Erythroblast (primary cell): ENCODE measurements around the gene OSBPL2.

Experiments
- GATA1 ChIP-seq: IDR thresholded peaks from 2 replicates; pipeline ENCODE4 v1.6.1; 2011; ENCODE audit warnings: low read depth, mild to moderate bottlenecking, control low read depth, low read length, moderate library complexity
- POLR2A ChIP-seq: IDR thresholded peaks from 2 replicates; pipeline ENCODE4 v1.6.1; 2011; ENCODE audit warnings: mild to moderate bottlenecking, low read length

DNA sequence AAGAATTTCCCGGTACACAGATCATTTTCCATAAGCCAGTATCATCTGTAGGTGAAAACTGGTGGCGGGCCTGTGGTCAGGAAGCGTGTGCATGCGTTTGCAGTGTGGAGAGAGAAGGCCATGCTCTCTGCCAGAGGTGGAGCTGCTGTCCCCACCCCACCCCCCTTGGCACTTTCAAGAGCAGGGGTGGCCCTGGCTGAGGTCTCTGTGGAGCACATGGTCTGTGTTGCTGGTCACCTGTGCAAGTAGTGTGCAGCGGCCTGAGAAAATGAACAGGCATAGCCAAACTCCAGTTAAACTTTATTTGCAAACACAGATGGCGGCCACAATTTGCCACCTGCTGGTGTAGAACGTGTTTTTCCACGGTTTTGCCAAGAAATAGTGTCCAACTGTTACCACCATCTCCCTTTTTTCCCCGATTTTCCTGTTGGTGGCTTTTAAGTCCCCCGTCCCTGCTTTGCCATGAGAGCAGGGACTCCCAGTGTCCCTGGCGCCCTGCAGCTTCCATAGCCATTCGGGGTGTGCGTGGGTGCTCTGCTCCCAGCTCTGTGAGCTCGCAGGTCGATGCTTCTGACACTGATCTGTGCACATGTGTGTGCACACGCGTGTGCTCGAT lies 66.9 kb downstream of the OSBPL2 start:
- TF ChIP-seq POLR2A = no peak
- TF ChIP-seq GATA1 = no peak
